GM18907 (cell line): Measurements from ENCODE around the gene PLTP.
"Not testable (repeated sequence)": the region's sequence is repeated elsewhere in the genome, so short reads cannot be mapped to it uniquely, and the experiment has no call there.

Source experiments
- ATAC-seq: cut with Tn5 transposase; IDR thresholded peaks from one replicate; pipeline ENCODE4 v1.9.1; 2021; ENCODE audit warnings: mild to moderate bottlenecking, moderate library complexity; ENCODE audit not compliant: unreplicated experiment

PLTP gene

DNA sequence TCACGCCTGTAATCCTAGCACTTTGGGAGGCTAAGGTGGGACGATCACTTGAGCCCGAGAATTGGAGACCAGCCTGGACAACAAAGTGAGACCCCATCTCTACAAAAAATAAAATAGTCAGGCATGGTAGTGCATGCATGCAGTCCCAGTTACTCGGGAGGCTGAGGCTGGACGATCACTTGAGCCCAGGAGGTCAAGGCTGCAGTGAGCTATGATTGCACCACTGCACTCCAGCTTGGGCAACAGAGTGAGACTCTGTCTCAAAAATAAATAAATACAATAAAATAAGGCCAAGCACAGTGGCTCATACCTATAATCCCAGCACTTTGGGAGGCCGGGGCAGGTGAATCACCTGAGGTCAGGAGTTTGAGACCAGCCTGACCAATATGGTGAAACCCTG lies 10.6 kb downstream of the PLTP start:
- not testable (repeated sequence) for ATAC-seq

DNA sequence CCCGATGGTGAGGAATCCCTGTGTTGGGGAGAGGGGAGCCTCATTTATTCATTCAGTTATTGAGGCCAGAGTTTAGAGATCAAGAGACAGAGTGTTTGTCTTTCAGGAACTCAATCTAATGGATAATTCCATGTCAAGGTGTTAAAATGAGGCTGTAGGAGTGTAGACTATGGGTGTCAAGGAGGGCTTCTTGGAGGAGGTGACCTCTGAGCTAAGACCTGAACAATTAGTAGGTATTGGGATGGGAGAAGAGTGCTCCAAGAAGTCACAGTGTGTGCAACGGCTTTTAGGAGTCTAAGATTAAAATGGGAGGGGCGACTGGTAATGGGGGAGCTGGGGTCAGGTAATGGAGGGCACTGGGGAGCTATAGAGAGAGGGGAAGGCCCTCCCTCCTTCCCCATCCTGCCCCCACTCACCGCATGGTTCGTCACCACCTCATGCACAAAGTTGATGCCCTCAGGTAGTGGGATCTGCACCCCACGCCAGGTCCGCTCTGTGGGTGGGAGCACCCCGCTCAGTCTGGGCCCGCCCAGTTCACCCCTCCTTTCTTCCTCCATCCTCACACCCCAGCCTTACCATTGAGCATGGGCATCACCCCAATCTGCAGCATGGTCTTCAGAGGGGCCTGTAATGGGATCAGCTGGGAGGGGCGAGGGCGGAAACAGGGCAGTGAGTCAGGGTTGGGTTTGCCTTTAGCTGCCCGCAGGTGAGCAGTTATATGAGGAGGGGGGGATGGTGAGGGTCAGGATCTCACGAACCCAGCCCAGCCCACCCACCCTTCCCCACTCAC lies 12.7 kb downstream of the PLTP start:
- ATAC-seq: no peak

DNA sequence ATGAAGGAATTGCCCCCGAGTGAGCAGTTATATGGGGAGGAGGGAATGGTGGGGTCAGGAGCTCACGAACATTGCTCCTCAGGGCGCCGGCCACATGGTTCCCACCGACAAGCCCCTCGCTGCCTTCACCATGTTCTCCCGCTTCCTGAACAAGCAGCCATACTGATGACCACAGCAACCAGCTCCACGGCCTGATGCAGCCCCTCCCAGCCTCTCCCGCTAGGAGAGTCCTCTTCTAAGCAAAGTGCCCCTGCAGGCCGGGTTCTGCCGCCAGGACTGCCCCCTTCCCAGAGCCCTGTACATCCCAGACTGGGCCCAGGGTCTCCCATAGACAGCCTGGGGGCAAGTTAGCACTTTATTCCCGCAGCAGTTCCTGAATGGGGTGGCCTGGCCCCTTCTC lies 13.7 kb downstream of the PLTP start:
- no peak for ATAC-seq

DNA sequence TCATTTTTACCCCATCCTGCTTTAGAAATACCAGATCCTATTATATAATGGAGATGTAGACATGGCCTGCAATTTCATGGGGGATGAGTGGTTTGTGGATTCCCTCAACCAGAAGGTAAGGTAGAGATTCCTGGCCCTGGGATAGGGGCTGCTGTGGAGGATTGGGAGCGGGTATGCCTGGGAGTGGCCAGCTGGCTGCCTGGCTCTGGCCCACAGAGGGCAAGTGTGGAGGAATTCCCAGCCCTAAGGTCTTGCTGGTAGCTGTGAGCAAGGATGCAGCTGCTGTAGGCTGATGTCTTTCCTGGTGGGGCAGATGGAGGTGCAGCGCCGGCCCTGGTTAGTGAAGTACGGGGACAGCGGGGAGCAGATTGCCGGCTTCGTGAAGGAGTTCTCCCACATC lies 14.3 kb downstream of the PLTP start:
- ATAC-seq: no peak

DNA sequence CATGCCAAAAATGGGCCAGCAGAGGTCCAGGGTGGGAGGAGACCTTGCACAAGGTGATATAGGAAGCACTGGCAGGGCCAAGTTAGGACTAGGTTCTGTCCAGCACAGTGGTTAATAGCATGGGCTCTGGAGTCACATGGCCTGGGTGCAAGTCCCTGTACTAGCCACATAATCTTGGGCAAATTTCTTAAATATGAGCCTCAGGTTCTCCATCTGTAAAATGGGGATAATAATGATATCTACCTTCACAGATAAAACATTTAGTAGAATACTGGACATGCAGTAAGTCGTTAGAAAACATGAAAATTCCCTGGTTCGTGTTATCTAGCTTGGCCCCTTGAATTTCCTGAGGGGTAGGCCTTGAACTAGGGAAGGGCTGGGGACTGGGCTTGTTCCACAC lies 14.7 kb downstream of the PLTP start:
- no peak for ATAC-seq

DNA sequence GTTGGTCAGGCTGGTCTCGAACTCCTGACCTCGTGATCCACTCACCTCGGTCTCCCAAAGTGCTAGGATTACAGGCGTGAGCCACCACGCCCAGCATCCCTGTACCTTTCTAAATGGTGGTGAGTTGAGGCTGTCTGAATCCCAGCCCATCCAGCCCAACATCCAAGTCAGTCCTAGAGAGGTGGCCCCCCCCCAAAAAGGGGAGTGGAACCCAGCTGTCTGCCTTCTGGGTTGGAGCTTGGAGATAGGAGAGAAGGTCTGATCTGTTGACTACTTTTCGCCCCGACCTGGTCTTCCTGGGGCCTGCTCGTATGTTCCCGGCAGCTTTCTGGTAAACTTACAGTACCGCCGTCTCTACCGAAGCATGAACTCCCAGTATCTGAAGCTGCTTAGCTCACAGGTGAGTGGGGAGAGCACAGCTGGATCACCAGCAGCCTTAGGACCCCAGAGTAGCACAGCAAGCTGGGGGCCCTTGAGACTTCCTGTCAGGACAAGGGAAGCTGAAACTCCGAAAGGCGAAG lies 15.3 kb downstream of the PLTP start:
- ATAC-seq: no peak

DNA sequence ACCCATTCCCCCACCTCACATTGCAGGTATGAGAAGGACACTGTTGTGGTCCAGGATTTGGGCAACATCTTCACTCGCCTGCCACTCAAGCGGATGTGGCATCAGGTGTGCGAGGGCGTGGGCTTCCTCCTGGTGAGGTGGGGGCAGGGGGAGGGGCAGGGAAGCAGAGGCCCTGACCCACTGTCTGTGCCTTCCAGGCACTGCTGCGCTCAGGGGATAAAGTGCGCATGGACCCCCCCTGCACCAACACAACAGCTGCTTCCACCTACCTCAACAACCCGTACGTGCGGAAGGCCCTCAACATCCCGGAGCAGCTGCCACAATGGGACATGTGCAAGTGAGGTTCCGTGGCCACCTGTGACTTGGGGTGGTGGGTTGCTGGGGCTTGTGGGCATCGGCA lies 17.2 kb downstream of the PLTP start:
- ATAC-seq: no peak

DNA sequence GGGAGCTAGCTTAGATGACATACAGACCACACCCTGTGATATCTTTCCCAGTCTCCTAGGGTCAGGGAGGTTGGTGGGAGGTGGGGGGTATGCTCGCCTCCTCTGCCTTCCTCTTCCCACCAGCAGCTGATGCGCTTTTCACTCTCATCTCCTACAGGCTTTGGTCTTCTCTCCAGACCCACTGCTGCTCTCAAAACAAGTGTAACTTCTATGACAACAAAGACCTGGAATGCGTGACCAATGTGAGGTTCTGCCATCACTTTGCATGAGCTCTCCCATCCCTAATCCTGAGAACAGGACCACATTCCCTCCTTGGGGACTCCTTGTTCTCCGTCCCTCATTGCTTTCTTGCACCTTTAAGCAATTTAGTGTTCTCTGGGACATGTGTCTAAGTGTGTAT lies 18.1 kb downstream of the PLTP start:
- ATAC-seq: no peak

DNA sequence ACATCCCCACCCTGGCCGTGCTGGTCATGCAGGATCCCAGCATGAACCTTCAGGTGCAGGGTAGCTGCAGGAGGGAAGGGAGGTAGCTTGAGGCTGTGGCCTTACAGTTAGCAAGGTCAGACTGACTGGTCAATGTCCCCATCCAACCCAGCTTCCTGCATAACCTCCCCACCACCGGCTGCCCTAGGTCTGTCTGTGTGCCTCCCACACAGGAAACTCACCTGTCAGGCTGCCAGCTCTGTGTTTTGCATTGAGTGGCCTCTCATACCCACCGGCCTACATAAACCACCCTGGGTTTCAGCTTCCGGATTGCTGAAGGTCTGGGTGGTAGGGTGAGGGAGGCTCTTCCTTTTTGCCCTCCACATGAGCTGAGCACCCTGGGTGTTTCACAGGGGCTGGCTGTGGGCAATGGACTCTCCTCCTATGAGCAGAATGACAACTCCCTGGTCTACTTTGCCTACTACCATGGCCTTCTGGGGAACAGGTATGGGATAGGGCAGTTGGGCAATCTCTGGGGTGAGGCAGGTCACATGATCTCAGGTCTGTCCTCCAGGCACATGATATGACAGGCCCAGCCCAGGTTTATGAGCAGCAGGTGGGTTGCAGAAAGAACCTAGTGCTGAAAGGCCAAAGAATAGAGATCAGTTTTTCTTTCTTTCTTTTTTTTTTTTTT lies 19.0 kb downstream of the PLTP start:
- no peak for ATAC-seq

DNA sequence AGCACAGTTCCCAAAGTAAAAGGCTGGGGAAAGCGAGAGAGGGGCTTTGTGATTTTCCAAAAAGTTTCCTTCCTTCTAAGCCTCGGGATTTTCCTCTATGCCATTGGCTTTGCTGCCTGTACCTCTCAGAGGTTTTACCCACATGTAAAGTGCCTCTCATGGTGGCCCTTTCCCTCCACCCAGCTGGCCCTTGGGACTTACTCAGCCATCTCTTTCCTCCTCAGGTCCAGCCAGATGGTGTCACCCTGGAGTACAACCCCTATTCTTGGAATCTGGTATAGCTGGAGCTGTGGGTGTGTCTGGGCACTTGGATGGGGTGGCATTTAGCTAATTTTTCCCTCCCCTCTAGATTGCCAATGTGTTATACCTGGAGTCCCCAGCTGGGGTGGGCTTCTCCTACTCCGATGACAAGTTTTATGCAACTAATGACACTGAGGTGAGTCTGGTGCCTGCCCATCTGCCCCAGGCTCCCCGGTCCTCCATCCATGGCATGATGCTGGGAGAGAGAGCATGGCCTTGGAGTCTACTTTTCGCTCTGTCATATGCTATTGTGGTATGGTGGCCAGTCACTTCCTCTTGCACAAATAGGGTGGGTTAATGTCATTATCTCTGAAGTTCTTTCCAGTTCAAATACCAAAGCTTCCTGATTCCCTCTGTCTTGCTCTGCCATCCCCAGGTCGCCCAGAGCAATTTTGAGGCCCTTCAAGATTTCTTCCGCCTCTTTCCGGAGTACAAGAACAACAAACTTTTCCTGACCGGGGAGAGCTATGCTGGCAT lies 19.7 kb downstream of the PLTP start:
- ATAC-seq: no peak

DNA sequence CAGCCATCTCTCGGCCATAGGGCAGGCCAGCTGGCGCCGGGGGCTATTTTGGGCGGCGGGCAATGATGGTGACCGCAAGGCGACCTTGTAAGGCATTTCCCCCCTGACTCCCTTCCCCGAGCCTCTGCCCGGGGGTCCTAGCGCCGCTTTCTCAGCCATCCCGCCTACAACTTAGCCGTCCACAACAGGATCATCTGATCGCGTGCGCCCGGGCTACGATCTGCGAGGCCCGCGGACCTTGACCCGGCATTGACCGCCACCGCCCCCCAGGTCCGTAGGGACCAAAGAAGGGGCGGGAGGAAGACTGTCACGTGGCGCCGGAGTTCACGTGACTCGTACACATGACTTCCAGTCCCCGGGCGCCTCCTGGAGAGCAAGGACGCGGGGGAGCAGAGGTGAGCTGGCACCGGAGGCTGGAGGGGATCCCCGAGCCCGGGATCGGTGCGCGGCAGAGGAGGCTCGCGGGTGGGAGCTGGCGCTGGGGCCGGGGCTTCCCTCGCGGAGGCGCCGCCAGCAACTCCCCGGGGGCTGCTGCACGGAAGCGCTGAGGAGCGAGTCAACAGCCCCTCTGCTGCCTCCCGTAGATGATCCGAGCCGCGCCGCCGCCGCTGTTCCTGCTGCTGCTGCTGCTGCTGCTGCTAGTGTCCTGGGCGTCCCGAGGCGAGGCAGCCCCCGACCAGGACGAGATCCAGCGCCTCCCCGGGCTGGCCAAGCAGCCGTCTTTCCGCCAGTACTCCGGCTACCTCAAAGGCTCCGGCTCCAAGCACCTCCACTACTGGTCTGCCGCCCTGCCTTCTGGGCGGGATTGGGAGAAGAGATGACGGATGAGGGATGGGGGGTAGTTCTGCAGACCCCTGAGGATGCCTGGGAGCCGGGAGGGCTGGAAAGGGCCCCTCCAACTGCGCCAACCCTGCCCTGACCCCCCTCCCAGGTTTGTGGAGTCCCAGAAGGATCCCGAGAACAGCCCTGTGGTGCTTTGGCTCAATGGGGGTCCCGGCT lies 20.7 kb downstream of the PLTP start, which contains the start of the genes CTSA and NEURL2:
Gene CTSA (plus strand): TSS at position 351 of the 999 bp plus-strand sequence. CDS start 234 bp downstream, at position 585.
Gene NEURL2 (minus strand): TSS at position 224 of the 999 bp plus-strand sequence. CDS start 217 bp downstream, at position 7.
- peak; percentile 75 for ATAC-seq

DNA sequence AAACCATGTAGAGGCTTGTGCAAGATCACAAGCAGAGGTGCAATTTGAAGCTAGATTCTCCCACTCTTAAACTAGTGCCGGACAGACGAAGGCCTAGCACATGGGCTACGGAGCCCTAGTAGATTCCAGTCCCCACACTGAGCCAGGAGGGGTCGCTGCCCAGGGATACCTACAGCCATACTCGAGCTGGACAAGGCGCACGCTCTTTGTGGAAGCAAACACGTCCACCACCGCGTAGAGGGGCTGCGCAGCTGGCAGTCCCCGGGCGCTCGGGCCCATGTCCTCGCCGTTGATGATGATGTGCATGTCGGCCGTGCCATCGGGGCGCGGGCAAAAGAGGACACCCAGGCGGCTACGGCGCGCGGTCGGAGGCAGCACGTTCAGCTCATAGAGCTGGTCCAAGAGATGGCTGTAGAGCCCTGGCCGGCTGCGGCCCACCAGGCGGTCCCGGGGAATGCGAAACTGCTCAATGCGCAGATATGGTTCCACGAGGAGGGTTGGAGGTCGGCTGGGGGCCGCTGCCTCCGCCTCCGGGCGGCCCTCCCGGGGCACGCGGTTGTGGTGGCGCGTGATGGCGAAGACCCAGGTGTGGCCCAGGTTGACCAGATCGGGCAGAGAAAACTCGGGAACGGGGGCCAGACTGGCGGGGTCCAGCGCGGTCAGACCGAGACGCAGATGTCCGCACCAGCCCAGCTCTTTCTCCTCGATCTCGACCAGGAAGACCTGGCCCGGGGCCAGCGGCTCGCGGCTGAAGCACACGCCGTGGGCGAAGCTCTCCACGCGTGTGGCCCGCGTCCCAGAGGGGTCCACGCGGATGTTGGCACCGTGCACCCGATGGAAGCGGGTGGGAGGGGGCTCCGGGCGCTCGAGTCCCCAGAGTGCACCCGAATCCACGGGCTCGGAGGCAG lies 21.6 kb downstream of the PLTP start:
- peak; percentile 17 for ATAC-seq

DNA sequence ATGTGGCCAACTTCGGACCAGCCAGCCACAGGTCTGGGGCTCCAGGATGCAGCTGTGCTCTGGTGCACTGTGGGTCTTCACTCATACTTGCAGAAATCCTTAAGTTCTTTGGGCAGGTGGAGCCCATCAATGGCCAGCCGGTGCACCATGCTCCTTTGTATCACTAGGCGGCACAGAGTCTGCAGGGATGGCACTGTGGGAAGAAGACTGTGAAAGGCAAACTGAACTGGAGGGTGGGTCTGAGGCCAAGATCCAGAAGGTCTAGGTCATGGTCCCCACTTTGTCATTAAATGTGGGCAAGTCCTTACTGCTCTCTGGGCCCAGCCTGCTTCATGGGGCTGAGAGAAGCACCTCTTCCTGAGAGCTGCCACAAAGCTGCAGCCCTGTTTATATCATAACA lies 23.3 kb downstream of the PLTP start:
- ATAC-seq: no peak

DNA sequence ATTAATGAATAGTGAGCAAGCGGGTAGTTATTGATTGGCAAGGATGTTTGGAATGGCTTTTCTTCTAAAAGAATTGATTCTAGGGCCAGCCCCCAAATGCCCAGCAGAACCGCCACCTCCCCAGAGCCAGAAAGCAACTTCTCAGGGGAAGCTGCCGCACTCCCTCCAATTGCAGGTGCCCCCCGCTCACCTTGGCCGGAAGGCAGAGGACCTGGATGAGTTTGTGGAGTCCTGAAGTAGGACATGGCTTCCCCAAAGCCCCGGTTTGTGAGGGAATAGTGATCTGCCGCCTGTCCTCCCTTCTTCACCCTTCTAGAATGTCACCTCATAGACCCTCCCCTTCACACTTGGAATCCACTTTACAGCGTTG lies 24.6 kb downstream of the PLTP start, which contains the start of gene SPATA25:
Gene SPATA25 (minus strand): TSS at position 277 of the 370 bp plus-strand sequence. CDS start 32 bp downstream, at position 245.
- no peak for ATAC-seq

DNA sequence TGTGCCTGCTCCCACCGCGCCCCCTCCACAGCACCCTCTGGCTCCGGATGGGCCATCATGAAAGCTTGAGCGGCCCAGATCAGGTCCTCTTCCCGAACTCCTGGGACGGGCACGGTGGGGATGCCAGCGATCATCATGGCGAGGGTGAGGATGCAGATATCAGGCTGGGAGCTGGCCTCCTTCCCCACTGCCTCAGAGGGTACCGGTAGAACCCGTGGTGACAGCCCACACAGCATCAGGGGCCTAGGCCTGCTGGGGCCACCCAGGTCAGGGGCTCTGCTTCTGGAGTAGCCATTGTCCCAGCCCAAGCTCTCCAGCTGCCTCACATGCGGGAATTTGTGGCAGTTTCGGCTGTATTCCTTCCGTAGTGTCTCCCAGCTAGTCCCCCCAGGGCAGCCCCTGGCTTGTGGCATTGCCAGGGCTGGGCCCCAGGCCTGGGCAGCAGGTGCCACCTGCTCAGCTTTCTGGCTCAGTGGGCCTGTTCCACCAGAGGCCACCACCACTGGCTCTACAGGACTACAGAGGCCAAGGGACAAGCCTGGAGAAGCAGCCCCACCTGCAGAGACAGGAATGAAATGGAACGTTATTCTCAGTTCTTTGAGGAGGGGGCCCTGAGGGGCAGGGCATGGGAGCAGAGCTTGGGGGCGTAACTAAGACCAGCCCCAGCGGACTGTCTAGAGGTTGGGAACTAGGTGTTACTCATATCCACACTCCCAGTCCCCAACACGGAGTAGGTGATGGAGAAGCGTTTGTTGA lies 25.2 kb downstream of the PLTP start:
- no peak for ATAC-seq

DNA sequence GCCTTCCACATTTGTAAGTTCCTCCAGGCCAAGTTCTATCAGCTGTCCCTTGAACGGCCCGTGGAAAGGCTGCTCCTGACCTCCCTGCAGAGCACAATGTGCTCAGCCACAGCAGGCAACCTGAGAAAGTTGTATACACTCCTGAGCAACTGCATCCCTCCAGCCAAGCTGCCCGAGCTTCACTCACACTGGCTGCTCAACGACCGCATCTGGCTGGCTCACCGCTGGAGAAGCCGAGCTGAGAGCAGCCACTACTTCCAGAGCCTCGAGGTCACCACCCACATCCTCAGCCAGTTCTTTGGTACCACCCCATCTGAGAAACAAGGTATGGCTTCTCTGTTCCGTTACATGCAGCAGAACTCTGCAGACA lies 28.9 kb downstream of the PLTP start:
- ATAC-seq: no peak

DNA sequence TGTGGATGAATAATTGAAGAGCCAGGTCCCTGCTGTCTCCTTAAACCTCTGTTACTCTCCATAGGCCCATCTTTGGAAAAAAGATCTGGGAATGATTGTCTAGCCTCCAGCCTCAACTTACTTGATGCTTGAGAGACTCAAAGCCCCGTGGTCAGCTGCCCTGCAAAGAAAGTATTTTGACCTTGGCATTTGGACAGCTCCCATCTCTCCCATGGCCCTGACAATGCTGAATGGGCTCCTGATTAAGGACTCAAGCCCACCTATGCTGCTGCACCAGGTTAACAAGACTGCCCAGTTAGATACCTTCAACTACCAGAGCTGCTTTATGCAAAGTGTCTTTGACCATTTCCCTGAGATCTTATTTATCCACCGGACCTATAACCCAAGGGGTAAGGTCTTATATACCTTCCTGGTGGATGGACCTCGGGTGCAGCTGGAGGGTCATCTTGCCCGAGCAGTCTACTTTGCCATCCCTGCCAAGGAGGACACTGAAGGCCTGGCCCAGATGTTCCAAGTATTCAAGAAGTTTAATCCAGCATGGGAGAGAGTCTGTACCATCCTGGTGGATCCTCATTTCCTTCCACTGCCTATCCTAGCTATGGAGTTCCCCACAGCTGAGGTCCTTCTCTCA lies 29.4 kb downstream of the PLTP start:
- no peak for ATAC-seq
